H1 (cell line): ENCODE results near the gene FAM53B. TPM values are rescaled to one million over a fixed set of nuclear protein-coding genes. Genes with fewer than 3 reads are reported as not detected.

Source experiments
- CHD2 ChIP-seq: IDR thresholded peaks from 2 replicates; pipeline ENCODE4 v1.6.1; 2012; ENCODE audit warnings: low read length, improper control_type of control experiment
- polyA plus RNA-seq, 7 experiments: library from polyadenylated mRNA; depleted of rRNA in 3 of 7; stranded (reverse) in 5 of 7; unstranded in 2 of 7; fragments of >200 nt in 5 of 7; fragments of 200-250 nt in 2 of 7; gene quantifications; 1 replicate in 5 of 7; 2 replicates in 1 of 7; 4 replicates in 1 of 7; pipeline versions ENCODE4 v1.2.1 to v1.2.3, GENCODE V29; 2011 to 2013; ENCODE audit warnings: missing spikeins in 2 of 7, mixed read lengths in 2 of 7
- total RNA-seq: library from RNA; stranded (reverse); fragmentation: NEBNext Ultra II Directional; extraction: Animal tissue kit (Norgen Biotek cat#: 25700); gene quantifications from 2 replicates; pipeline ENCODE4 v1.2.1, GENCODE V29; 2021
- TF ChIP-seq, protein P1 (sequence below): fragments of 300-600 bp; sonication (generic); IDR thresholded peaks from 2 replicates; pipeline ENCODE4 v1.7.1; 2012; ENCODE audit warnings: low read length, moderate library complexity, mild to moderate bottlenecking, inconsistent platforms; ENCODE audit not compliant: insufficient replicate concordance
- TF ChIP-seq, protein P2 (sequence below): IDR thresholded peaks from 2 replicates; pipeline ENCODE4 v1.6.1; 2012; ENCODE audit warnings: inconsistent platforms
- TF ChIP-seq, protein P3 (sequence below): IDR thresholded peaks from 2 replicates; pipeline ENCODE4 v1.6.1; 2012; ENCODE audit warnings: inconsistent platforms

The FAM53B gene
- total and polyA plus RNA-seq, 2 of the 8 experiments (the other 6 are each of a cell fraction or from before 2014, with no cell fraction given) = 5.3 to 14.4 TPM

DNA sequence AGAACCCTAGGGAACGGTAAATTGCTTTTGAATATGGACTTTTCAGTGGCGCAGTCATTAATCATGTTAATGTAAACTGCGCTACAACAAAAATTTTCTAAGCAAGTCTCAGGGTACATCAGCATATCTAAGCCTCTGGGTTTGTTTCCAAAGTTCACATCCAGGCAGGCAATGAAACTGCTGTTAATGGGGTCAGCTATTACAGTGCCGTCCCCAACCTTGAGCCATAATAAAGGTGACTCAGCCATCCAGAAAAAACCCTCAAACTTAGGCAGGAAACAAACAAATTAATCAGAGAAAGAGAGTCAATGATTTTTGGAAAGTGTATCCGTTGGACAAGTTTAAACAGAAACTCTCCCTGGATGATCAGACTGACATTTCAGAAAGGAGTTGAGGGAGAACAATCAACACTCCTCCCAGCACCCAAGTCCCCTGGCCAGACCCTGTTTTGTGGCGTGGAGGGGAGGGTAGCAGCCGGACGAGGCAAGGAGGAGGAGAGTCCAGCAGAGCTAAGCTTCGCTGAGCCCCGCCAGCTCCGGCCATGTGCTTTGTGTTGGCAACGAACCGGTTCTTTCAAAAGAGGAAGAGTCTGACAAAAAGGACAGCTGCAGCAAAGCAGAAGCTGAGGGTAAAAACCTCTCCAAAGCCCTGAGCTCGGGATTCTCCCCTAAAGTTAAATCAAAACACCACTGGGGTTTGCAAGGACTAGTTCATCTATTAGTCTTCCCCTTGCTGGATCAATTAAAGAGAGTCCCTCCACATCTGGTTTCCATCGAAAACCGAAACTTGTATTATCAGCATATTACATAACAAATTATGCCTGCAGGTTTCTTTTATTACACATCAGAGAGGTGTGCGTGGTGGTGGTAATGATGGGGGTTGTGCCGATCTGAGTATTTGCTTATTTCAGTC, 3.6 kb downstream of the FAM53B start (continued):
- TF ChIP-seq, protein P1, sequence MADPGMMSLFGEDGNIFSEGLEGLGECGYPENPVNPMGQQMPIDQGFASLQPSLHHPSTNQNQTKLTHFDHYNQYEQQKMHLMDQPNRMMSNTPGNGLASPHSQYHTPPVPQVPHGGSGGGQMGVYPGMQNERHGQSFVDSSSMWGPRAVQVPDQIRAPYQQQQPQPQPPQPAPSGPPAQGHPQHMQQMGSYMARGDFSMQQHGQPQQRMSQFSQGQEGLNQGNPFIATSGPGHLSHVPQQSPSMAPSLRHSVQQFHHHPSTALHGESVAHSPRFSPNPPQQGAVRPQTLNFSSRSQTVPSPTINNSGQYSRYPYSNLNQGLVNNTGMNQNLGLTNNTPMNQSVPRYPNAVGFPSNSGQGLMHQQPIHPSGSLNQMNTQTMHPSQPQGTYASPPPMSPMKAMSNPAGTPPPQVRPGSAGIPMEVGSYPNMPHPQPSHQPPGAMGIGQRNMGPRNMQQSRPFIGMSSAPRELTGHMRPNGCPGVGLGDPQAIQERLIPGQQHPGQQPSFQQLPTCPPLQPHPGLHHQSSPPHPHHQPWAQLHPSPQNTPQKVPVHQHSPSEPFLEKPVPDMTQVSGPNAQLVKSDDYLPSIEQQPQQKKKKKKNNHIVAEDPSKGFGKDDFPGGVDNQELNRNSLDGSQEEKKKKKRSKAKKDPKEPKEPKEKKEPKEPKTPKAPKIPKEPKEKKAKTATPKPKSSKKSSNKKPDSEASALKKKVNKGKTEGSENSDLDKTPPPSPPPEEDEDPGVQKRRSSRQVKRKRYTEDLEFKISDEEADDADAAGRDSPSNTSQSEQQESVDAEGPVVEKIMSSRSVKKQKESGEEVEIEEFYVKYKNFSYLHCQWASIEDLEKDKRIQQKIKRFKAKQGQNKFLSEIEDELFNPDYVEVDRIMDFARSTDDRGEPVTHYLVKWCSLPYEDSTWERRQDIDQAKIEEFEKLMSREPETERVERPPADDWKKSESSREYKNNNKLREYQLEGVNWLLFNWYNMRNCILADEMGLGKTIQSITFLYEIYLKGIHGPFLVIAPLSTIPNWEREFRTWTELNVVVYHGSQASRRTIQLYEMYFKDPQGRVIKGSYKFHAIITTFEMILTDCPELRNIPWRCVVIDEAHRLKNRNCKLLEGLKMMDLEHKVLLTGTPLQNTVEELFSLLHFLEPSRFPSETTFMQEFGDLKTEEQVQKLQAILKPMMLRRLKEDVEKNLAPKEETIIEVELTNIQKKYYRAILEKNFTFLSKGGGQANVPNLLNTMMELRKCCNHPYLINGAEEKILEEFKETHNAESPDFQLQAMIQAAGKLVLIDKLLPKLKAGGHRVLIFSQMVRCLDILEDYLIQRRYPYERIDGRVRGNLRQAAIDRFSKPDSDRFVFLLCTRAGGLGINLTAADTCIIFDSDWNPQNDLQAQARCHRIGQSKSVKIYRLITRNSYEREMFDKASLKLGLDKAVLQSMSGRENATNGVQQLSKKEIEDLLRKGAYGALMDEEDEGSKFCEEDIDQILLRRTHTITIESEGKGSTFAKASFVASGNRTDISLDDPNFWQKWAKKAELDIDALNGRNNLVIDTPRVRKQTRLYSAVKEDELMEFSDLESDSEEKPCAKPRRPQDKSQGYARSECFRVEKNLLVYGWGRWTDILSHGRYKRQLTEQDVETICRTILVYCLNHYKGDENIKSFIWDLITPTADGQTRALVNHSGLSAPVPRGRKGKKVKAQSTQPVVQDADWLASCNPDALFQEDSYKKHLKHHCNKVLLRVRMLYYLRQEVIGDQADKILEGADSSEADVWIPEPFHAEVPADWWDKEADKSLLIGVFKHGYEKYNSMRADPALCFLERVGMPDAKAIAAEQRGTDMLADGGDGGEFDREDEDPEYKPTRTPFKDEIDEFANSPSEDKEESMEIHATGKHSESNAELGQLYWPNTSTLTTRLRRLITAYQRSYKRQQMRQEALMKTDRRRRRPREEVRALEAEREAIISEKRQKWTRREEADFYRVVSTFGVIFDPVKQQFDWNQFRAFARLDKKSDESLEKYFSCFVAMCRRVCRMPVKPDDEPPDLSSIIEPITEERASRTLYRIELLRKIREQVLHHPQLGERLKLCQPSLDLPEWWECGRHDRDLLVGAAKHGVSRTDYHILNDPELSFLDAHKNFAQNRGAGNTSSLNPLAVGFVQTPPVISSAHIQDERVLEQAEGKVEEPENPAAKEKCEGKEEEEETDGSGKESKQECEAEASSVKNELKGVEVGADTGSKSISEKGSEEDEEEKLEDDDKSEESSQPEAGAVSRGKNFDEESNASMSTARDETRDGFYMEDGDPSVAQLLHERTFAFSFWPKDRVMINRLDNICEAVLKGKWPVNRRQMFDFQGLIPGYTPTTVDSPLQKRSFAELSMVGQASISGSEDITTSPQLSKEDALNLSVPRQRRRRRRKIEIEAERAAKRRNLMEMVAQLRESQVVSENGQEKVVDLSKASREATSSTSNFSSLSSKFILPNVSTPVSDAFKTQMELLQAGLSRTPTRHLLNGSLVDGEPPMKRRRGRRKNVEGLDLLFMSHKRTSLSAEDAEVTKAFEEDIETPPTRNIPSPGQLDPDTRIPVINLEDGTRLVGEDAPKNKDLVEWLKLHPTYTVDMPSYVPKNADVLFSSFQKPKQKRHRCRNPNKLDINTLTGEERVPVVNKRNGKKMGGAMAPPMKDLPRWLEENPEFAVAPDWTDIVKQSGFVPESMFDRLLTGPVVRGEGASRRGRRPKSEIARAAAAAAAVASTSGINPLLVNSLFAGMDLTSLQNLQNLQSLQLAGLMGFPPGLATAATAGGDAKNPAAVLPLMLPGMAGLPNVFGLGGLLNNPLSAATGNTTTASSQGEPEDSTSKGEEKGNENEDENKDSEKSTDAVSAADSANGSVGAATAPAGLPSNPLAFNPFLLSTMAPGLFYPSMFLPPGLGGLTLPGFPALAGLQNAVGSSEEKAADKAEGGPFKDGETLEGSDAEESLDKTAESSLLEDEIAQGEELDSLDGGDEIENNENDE = no peak
- TF ChIP-seq, protein P2, sequence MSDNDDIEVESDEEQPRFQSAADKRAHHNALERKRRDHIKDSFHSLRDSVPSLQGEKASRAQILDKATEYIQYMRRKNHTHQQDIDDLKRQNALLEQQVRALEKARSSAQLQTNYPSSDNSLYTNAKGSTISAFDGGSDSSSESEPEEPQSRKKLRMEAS = peak; percentile 75
- TF ChIP-seq, protein P3, sequence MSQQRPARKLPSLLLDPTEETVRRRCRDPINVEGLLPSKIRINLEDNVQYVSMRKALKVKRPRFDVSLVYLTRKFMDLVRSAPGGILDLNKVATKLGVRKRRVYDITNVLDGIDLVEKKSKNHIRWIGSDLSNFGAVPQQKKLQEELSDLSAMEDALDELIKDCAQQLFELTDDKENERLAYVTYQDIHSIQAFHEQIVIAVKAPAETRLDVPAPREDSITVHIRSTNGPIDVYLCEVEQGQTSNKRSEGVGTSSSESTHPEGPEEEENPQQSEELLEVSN = peak; percentile 61
- no peak for TF ChIP-seq CHD2
